Activated CD8-positive, alpha-beta T cell treated with anti-CD3 and anti-CD28 coated beads for 36 hours (primary cell): ENCODE data around the gene LSM14B. TPM values are rescaled to one million over a fixed set of nuclear protein-coding genes. Genes with fewer than 3 reads are reported as not detected.

ENCODE experiments used
- ATAC-seq: fragments of 200-7000 bp; cut with Tn5 transposase; one replicate; pipeline ENCODE4 v1.10.0; 2021; ENCODE audit warnings: mild to moderate bottlenecking, moderate library complexity
- CTCF ChIA-PET: fragments of 350-600 bp; sonication (Branson Sonifier 250); formaldehyde crosslinking; loops from one replicate; lab custom pipeline; 2021; ENCODE audit warnings: antibody characterized with exemption; lab: Charles Lee
- POLR2A ChIA-PET: fragments of 350-600 bp; sonication (Branson Sonifier 250); formaldehyde crosslinking; loops from one replicate; lab custom pipeline; 2021; ENCODE audit warnings: antibody characterized with exemption; lab: Charles Lee
- DNase-seq: peaks from one replicate; pipeline ENCODE4 v3.0.0-alpha.2; 2020
- H3K27ac Mint-ChIP-seq: one replicate; pipeline ENCODE4 v1.8.0; 2021; ENCODE audit warnings: mild to moderate bottlenecking, mixed read lengths
- H3K27me3 Mint-ChIP-seq: one replicate; pipeline ENCODE4 v1.8.0; 2021; ENCODE audit warnings: mixed read lengths
- H3K36me3 Mint-ChIP-seq: one replicate; pipeline ENCODE4 v1.8.0; 2021; ENCODE audit warnings: low read depth, mixed read lengths
- H3K4me1 Mint-ChIP-seq: one replicate; pipeline ENCODE4 v1.8.0; 2021; ENCODE audit warnings: low read depth, mixed read lengths
- H3K4me3 Mint-ChIP-seq: one replicate; pipeline ENCODE4 v1.8.0; 2021; ENCODE audit warnings: mild to moderate bottlenecking, moderate library complexity, mixed read lengths
- H3K9me3 Mint-ChIP-seq: one replicate; pipeline ENCODE4 v1.8.0; 2021; ENCODE audit warnings: mixed read lengths
- intact Hi-C: fragments of 100-400 bp; cut with micrococcal nuclease; formaldehyde crosslinking; loops from one replicate; pipeline ENCODE4 v1.10.0; 2022
- total RNA-seq, 2 experiments: library from RNA; stranded (reverse); gene quantifications; one replicate each; pipeline ENCODE4 v1.2.3, GENCODE V29; 2021
- TF ChIP-seq, protein P1 (sequence below): fragments of 200-600 bp; IDR thresholded peaks from one replicate; pipeline ENCODE4 v1.8.0; 2022; ENCODE audit warnings: antibody characterized with exemption, mild to moderate bottlenecking

LSM14B gene
- total RNA-seq, 2 experiments from 2014 or later = 33.5 to 35.6 TPM

DNA sequence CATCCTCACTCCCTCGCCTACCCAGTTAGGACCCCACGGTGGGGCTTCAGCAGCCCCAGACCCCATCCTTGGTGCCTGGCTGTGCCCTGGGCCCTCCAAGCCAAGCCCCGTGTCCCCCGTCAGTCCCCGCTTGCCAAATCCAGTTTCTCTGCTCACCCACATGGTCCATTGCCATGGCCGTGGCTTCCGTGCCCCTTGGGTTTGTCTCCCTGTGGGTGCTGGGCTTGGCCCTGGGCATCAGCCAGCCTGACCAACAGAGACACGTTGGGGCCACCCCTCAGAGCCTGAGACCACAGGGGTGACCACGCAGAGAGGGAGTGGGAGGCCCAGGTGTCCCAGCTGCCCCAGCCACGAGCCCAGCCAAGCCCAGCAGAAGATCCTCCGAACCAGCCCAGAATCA lies 28.9 kb downstream of the LSM14B start:
- DNase-seq = no peak
- H3K36me3 Mint-ChIP-seq = peaks cover 27% of the 10 kb centered on the region
- H3K27ac Mint-ChIP-seq = no peak overlapping the region
- POLR2A ChIA-PET = no interaction called here
- no peak overlapping the region for H3K4me3 Mint-ChIP-seq
- TF ChIP-seq, protein P1, sequence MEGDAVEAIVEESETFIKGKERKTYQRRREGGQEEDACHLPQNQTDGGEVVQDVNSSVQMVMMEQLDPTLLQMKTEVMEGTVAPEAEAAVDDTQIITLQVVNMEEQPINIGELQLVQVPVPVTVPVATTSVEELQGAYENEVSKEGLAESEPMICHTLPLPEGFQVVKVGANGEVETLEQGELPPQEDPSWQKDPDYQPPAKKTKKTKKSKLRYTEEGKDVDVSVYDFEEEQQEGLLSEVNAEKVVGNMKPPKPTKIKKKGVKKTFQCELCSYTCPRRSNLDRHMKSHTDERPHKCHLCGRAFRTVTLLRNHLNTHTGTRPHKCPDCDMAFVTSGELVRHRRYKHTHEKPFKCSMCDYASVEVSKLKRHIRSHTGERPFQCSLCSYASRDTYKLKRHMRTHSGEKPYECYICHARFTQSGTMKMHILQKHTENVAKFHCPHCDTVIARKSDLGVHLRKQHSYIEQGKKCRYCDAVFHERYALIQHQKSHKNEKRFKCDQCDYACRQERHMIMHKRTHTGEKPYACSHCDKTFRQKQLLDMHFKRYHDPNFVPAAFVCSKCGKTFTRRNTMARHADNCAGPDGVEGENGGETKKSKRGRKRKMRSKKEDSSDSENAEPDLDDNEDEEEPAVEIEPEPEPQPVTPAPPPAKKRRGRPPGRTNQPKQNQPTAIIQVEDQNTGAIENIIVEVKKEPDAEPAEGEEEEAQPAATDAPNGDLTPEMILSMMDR = no peak
- intact Hi-C loops = no loop called here
- peaks cover 9% of the 10 kb centered on the region for H3K4me1 Mint-ChIP-seq
- CTCF ChIA-PET = no interaction called here
- ATAC-seq = no peak
- no peaks in the 10 kb centered on the region for H3K9me3 Mint-ChIP-seq
- no peaks in the 10 kb centered on the region for H3K27me3 Mint-ChIP-seq

DNA sequence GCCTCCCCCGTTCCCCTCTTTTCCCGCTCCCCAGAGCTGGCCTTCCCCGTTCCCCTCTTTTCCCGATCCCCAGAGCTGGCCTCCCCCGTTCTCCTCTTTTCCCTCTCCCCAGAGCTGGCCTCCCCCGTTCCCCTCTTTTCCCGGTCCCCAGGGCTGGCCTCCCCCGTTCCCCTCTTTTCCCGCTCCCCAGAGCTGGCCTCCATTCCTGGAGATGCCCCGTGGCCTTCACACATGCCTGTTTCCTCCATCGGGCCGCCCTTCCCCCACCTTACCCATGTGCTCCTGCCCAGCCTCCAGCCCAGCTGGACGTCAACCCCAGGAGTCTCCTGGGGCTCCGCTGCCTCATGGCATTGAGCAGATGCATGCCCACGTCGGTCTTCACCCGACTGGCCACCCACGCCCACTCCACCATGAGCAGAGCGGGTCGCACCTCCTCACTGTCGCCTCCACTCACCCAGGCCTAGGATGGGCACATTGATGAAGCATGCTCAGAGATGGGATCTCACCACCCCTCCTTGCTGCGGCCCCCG lies 29.6 kb downstream of the LSM14B start:
- intact Hi-C loops = no loop called here
- Mint-ChIP-seq H3K36me3 (peaks cover 27% of the 10 kb centered on the region), H3K27me3 (no peaks in the 10 kb centered on the region), H3K4me1 (peaks cover 10% of the 10 kb centered on the region), H3K27ac (no peak overlapping the region), H3K9me3 (no peaks in the 10 kb centered on the region), H3K4me3 (no peak overlapping the region)
- DNase-seq (no peak), ATAC-seq (no peak)
- CTCF ChIA-PET = no interaction called here
- POLR2A ChIA-PET = no interaction called here
- TF ChIP-seq, protein P1 = no peak

DNA sequence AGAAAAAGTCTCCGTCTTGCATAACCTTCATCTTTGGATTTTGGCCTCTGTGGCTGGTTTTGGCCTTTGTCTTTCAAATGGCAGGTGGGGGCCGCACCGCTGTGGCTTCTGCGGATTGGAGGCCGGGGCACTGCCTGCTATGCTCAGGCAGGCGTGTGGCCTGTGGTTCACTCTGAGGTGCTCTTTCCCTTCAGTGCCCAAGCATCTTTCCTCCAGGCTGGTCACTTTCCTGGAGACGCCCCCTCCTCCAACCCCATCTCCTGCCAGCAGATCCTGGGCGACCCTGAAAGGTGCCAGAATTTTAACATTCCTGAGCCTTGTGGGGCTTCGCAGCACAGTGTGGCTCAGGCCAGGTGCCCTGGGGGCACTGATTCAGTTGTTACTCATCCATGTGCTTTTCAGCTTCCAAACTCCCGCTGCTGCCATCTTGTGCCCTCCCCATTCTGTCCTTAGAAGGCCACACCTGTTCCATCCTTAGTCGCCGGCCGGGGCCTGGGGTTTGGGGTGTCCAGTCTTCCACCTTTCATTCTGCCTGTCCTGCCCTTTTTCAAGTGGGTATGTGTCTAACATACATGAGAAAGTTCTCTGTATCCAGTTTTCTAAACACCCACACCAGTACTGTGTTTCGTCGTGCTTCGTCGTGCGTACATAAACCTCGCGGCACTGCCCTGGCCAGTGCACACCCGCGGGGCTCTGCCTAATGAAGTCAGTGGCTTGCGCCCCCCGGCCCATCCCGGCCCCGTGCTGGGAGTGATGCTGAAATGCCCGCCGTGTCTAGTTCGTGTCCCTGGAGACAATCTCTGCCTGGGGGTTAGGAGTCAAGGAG lies 33.4 kb downstream of the LSM14B start:
- H3K9me3 Mint-ChIP-seq = no peaks in the 10 kb centered on the region
- peaks cover 34% of the 10 kb centered on the region for H3K36me3 Mint-ChIP-seq
- H3K4me1 Mint-ChIP-seq = peaks cover 24% of the 10 kb centered on the region
- CTCF ChIA-PET = interaction anchor here (0.9 to 1.6 kb wide), 4 partner anchors 12 to 259 kb away, joined by 3 to 6 read pairs (median 5); partner anchors contain the start of genes PSMA7 and SS18L1
- DNase-seq (no peak), ATAC-seq (no peak)
- no peak overlapping the region for H3K27ac Mint-ChIP-seq
- H3K27me3 Mint-ChIP-seq = no peaks in the 10 kb centered on the region
- no peak overlapping the region for H3K4me3 Mint-ChIP-seq
- intact Hi-C loops = no loop called here
- TF ChIP-seq, protein P1 = no peak
- POLR2A ChIA-PET = interaction anchor here (0.9 kb wide), 2 partner anchors 11 to 14 kb away, joined by 3 to 4 read pairs; no protein-coding TSS in a partner anchor

DNA sequence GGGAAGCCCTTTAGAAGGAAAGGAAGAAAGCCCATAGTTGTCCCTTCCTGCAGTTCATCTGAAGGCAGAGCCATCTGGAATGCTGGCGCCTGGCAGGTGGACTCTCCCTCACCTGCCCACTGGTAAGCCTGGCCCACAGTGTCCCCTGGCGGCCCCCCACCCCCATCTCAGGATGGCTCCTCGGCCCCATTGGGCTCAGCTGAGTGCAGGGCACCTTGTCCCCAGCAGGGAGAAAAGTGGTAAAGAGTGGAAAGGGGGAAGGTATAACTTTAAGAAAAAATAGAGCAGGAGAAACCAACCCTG lies 33.9 kb downstream of the LSM14B start:
- TF ChIP-seq, protein P1 = no peak
- Mint-ChIP-seq H3K4me3 (no peak overlapping the region), H3K36me3 (peaks cover 36% of the 10 kb centered on the region), H3K4me1 (peaks cover 25% of the 10 kb centered on the region), H3K27me3 (no peaks in the 10 kb centered on the region), H3K9me3 (no peaks in the 10 kb centered on the region), H3K27ac (no peak overlapping the region)
- no peak for DNase-seq
- intact Hi-C loops = no loop called here
- no peak for ATAC-seq
- CTCF ChIA-PET = interaction anchor here (0.9 to 1.6 kb wide), 6 partner anchors 12 to 260 kb away, joined by 3 to 6 read pairs (median 4); partner anchors contain the start of genes PSMA7 and SS18L1
- POLR2A ChIA-PET = interaction anchor here (0.6 to 0.9 kb wide), 3 partner anchors 11 to 90 kb away, joined by 3 to 4 read pairs (median 3); no protein-coding TSS in a partner anchor
